GM18868 (cell line): Measurements from ENCODE around the gene DYRK1A.
"Not testable (repeated sequence)": the region's sequence is repeated elsewhere in the genome, so short reads cannot be mapped to it uniquely, and the experiment has no call there.

Experiments used
- ATAC-seq: cut with Tn5 transposase; IDR thresholded peaks from one replicate; pipeline ENCODE4 v1.9.1; 2021; ENCODE audit warnings: mild to moderate bottlenecking, moderate library complexity; ENCODE audit not compliant: unreplicated experiment

DYRK1A gene

GRCh38 chr21:37546949-37547614, 180.5 kb downstream of the DYRK1A start:
- no peak for ATAC-seq

- ATAC-seq: no peak
These were observed 181.1 kb downstream of the DYRK1A start for GRCh38 chr21:37547615-37548200.

GRCh38 chr21:37548521-37548981, 182.0 kb downstream of the DYRK1A start:
- no peak for ATAC-seq

GRCh38 chr21:37549730-37550129, 183.2 kb downstream of the DYRK1A start:
- not testable (repeated sequence) for ATAC-seq

- ATAC-seq: no peak
These were observed 183.6 kb downstream of the DYRK1A start for GRCh38 chr21:37550157-37550556.

- no peak for ATAC-seq
These were observed 184.2 kb downstream of the DYRK1A start for GRCh38 chr21:37550618-37551330.

GRCh38 chr21:37551331-37551992, 184.9 kb downstream of the DYRK1A start:
- no peak for ATAC-seq

GRCh38 chr21:37551993-37552355, 185.4 kb downstream of the DYRK1A start:
- ATAC-seq: no peak

- ATAC-seq: no peak
These were observed 186.0 kb downstream of the DYRK1A start for GRCh38 chr21:37552496-37553029.

GRCh38 chr21:37553078-37553481, 186.5 kb downstream of the DYRK1A start:
- ATAC-seq: no peak

GRCh38 chr21:37554661-37555379, 188.2 kb downstream of the DYRK1A start:
- ATAC-seq: no peak

- ATAC-seq: no peak
These were observed 189.2 kb downstream of the DYRK1A start for GRCh38 chr21:37555672-37556261.

GRCh38 chr21:37557261-37557950, 190.8 kb downstream of the DYRK1A start:
- ATAC-seq: peak; percentile 99

GRCh38 chr21:37558676-37559211, 192.2 kb downstream of the DYRK1A start:
- no peak for ATAC-seq

GRCh38 chr21:37560385-37560784, 193.8 kb downstream of the DYRK1A start:
- ATAC-seq: no peak

- no peak for ATAC-seq
These were observed 194.9 kb downstream of the DYRK1A start for GRCh38 chr21:37561506-37561905.

- no peak for ATAC-seq
These were observed 195.7 kb downstream of the DYRK1A start for GRCh38 chr21:37561941-37562919.
